GM23338 (cell line): Measurements from ENCODE around the gene PDE4D.

Source experiments
- CTCF ChIP-seq, 2 experiments: fragments of 200-600 bp in 1 of 2; sonication (generic) in 1 of 2; conservative IDR thresholded peaks; 2 replicates each; pipeline versions ENCODE4 v1.5.1 to v1.6.1; 2016 to 2017; ENCODE audit warnings: antibody characterized with exemption in 2 of 2, low read depth in 2 of 2, mild to moderate bottlenecking in 2 of 2, moderate library complexity in 1 of 2
- TF ChIP-seq, protein P1 (sequence below): IDR thresholded peaks from one replicate; pipeline ENCODE4 v1.6.1; 2018; ENCODE audit warnings: antibody characterized with exemption; ENCODE audit not compliant: unreplicated experiment

GRCh38 chr5:59020611-59021285, 872.8 kb downstream of the PDE4D start:
- TF ChIP-seq, protein P1, sequence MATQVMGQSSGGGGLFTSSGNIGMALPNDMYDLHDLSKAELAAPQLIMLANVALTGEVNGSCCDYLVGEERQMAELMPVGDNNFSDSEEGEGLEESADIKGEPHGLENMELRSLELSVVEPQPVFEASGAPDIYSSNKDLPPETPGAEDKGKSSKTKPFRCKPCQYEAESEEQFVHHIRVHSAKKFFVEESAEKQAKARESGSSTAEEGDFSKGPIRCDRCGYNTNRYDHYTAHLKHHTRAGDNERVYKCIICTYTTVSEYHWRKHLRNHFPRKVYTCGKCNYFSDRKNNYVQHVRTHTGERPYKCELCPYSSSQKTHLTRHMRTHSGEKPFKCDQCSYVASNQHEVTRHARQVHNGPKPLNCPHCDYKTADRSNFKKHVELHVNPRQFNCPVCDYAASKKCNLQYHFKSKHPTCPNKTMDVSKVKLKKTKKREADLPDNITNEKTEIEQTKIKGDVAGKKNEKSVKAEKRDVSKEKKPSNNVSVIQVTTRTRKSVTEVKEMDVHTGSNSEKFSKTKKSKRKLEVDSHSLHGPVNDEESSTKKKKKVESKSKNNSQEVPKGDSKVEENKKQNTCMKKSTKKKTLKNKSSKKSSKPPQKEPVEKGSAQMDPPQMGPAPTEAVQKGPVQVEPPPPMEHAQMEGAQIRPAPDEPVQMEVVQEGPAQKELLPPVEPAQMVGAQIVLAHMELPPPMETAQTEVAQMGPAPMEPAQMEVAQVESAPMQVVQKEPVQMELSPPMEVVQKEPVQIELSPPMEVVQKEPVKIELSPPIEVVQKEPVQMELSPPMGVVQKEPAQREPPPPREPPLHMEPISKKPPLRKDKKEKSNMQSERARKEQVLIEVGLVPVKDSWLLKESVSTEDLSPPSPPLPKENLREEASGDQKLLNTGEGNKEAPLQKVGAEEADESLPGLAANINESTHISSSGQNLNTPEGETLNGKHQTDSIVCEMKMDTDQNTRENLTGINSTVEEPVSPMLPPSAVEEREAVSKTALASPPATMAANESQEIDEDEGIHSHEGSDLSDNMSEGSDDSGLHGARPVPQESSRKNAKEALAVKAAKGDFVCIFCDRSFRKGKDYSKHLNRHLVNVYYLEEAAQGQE = no peak
- TF ChIP-seq CTCF (conservative IDR thresholded peaks at IDR 0.05; ENCODE audit: low read depth in 2 of 2) = no peak
